NCI-H1417 (cell line): ENCODE measurements around the gene ZBTB25.
A peak's percentile ranks its signal among the peaks of the same experiment; 100 is the strongest.

Experiments
- DNase-seq, 3 experiments: peaks; one replicate each; lab custom pipeline; 2025; lab: John Stamatoyannopoulos, UW

ZBTB25 gene

DNA sequence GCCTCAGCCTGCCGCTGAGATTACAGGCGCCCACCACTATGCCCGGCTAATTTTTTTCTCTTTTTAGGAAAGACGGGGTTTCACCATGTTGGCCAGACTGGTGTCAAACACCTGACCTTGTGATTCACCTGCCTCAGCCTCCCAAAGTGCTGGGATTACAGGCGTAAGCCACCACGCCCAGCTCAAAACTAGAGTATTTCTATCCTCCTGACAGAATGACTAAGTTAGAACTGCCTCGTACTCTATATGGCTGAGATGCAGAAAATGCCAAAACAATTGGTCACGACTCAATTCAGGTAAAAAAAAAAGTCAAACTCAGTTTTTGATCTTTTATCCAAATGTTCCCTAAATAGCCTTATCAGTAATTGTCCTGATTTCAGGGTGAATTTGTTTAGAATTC, 27.2 kb downstream of the ZBTB25 start:
- DNase-seq, result no peak

DNA sequence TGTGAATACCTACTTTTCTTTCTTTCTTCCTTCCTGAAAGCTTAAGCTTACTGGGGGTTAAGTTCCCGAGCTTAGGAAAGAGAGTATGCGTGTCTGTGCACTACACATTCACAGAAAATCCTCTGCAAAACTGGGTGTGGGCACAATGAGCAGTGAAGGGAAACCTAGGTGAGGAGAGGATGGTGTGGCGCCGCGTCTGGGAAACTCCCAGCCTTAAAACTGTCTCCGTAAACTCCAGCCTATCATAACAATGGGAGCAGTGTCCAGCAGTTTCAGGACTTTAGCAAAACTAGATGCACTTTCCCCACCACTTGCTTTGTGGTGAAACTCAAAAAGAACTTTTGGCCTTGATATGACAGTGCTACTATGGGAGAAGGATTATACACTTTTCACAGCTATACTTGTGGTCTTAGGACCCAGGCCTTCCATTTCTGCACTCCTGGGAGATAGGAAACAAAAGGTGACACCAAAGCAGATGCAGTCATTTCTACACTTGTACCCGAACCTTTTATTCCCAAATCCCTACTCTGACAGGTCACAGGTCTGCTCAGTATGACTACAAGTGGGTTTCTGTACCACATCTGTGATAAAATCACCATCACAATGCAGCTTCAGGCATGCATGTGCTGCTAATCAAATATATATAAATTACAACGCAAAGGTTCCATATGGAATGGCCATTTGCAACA, 27.9 kb downstream of the ZBTB25 start:
- no peak for DNase-seq

DNA sequence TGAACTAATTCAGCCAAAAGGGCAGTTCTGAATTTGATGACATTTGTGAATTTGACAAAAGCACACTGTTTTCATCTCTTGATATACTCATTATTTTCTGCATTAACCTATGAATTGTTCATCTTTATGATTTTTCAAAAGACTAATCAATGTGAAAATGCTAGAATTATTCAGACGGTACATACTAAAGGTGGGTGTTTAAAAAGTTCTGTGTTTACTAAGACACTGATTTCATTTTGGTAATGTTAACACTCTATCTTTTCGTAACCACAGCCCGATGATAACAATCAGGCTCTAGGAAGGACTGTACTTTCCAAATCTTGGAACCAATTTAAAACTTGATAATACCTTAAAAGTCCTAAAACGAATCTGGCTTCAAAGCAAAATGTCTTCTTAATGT, 28.9 kb downstream of the ZBTB25 start:
- no peak for DNase-seq

DNA sequence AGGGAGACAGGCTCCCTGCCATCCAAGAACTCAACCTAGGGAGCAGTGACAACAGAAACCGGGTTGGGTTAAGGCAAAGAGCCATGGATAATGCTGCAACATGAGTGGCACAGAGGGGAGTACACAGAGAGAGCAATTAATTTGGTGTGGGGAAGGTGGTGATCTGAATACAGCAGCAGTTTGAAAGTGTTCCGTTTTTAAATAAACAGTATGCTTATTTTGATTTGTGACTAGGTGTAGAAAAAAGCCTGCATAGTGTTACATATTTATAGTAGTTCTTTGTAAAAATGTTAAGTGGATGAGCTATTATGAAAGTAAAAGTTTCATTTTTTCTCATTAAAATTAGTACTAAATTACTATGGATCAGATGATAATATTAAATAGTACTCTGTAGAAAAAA, 29.6 kb downstream of the ZBTB25 start:
- DNase-seq, result peak in 1 of 3 experiments; percentile 50

DNA sequence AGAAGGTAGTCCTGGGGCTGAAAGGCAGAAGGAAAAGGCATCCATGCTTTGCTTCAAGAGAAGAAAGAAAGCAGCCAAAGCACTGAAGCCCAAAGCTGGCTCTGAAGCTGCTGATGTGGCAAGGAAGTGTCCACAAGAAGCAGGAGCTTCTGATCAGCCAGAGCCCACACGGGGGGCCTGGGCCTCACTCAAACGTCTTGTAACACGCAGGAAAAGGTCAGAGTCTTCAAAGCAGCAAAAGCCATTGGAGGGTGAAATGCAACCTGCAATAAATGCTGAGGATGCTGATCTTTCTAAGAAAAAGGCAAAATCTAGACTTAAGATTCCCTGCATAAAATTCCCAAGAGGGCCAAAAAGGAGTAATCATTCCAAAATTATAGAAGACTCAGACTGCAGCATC, 35.2 kb downstream of the ZBTB25 start:
- no peak for DNase-seq

DNA sequence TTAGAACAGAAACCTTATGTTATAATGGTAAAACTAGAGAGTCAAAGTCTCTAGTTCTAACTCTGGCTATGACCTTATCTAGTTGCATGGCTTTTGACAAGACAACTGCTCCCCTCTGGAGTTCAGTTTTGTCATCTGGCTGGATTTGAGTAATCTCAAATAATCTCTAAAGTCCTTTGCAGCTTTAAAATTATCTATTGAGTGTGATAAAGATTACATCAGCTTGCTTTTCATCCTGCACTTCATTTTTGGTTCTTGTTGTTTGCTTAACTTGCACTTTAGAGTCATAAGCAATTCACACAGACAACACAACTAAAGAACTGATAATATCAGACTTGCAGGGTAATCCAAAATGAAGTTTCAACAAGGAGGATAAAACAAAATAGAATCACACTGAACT, 36.1 kb downstream of the ZBTB25 start:
- no peak for DNase-seq

DNA sequence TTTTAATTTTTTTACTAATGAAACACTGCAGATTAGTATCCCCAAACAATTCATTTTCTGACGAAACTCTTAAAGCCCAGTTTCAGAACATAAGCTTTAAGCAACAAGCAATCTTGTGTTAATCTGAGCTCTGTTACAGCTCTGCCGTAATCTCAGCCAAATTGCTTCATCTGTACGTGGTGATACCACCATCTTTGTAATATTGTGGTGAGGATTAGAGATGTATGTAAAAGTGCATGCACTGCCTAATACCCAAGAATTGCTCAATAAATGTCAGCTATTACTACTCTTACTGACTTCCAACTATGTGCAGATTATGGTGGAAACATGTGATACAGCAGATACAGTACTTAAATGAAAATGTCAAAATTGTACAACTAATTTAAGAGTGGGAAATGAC, 36.5 kb downstream of the ZBTB25 start:
- DNase-seq, result no peak

DNA sequence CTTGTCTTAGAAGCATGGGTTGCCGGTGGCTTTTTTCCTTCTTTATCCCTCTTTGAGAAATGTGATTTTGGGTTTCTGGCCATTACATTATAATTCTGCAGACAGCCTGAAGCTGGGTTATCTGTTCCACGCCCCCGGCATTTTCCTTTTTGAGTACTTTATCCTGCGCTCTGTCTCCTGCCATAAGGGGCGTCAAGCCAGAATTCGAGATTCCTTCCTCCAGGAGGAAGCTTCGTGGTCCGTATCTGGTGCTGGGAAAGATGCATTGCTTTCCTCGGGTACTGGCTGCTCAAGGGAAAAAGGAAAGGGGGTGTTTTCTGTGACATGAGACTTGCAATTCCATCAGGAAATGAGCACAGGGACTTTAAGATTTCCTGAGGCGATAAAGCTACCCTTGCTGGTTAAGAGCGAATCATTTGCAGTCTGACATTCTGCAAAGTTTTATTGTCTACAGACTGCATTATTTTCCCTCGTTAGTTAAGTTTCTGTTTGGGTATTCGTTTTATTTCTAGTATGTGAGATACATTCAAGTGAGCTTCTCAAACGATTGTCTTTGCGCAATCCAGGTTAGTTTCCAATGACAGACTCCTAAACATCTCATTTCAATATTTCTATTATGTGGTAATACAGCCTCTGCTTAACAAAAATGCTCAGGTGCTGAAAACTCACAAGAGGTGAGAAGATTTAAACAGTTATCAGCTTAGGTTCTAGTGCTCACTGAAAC, 37.6 kb downstream of the ZBTB25 start:
- peak; percentile 27 to 68 (median 67) for DNase-seq

DNA sequence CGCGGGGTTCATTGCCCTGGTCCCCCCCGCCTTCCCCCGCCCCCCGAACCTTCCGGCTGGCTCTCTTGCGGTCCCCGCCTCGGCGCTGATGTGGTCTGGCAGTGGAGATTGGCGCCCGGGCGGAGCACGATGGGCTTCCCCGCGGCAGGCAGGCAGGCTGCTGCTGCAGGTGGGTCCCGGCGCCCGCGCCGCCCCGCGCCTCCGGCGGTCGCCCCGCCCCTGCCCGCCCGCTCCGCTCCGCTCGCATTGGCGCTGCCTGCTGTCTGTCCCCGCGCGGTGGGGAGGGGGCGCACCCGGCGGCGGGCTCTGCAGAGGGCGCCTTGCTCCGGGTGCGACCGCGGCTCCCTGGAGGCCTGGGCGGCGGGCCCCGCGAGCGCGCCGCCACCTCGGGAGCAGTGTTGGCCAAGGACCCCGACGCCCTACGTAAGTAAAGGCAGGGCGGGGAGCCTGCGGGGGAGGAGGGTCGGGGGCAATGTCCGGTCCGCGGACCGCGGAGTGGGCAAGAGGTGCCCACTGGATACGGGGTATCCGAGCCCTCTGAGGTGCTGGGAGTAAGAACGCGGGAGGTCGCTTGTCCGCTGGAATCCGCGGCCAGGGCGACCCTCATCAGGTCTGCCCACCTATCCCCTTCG, 38.3 kb downstream of the ZBTB25 start, which contains the start of gene AKAP5:
TSS of gene AKAP5 (plus strand) at position 309 of the 632 bp plus-strand sequence. CDS start 2,896 bp downstream, outside the sequence.
- DNase-seq, result peak; percentile 79 to 88 (median 81)

DNA sequence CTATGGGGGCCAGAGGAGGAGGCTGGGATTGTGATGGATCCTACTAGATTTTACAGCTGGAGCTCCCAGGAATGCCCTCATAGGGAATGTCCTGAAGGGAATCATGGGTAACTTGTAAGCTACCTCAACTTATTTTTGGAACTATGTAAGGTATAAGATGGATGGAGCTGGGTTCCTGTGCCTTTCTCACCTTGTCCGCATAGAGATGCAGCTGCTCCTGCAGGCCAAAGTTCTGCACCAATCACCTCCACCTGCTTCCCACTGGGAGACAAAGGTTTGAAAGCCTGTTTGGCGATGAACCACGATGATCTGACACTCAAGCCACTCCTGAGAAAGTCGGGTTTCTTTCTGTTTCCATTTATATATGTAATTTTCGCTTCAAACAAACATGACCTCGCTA, 39.0 kb downstream of the ZBTB25 start:
- peak; percentile 45 to 75 (median 46) for DNase-seq

DNA sequence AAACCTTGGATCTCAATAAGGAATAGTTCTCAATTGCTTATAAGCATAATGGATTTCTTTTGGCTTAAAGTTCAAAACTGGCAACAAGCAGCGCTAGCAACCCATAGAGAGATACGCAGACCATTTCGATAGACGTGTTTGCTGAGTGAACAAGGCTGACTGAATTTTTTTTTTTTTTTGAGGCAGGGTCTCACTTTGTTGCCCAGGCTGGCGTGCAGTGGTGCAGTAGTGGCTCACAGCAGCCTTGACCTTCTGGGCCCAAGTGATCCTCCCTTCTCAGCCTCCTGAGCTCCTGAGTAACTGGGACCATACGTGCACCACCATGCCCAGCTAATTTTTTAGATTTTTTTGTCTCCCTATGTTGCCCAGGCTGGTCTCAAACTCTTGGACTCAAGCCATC, 39.8 kb downstream of the ZBTB25 start:
- DNase-seq, result no peak

DNA sequence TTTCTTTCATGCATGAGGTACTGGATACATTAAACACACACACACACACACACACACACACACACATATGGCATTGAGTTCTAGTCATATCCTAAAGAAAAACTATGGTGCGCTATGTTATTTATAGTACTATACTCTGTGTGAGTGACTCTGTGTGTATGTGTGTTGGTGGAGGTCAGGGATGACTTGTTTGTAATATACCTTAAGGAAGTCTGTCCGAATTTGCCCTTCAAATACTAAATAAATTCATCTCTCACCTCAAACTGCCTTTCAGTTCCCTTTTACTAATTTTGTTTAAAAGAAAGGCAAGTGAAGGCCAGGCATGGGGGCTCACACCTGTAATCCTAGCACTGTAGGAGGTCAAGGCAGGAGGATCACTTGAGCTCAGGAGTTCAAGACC, 40.4 kb downstream of the ZBTB25 start:
- DNase-seq, result no peak

DNA sequence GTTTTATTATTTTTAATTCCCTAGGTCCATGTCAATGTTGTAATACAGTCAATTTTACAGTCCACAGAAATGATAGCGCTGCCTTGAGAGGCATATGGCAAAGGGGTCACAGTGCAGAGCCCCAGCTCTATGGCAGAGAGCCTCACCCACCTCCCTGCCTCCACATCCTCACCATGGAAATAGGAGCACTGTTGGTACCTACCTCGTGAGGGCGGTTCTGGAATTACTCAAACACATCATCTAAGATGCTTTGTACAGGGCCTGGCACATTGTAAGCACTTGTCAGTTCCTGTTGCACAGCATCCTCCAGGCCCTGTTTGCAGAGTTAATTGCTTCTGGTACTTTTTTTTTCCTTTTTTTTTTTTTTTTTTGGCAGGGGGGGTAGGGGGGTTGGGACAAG, 42.4 kb downstream of the ZBTB25 start:
- no peak for DNase-seq

DNA sequence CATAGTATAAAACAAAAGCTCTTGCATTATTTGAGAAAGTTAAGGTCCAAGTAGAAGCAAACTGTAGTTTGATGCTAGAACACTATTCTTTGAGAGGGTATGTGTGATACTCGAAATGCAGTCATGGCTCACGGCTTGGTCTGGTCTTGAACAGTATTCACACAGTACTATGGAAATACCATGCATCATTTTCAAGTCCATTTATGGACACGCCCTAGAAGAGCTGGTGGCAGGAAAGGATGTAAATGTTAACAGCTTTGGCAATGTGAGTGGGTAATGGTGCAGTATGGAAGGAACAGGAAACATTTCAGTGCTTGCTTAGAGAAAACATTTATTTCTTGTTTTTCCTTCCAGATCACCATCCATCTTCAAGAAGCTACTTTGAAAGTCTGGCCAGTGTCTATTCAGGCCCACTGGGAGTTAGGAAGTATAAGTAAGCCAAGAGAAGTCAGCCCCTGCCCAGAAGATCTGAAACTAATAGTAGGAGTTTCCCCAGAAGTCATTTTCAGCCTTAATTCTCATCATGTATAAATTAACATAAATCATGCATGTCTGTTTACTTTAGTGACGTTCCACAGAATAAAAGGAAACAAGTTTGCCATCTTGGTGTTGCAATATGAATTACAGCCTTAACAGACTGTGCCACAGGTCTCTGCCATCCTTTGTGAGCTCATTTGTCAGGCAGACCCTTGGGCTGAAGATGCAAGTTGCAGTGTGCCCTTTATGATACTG, 44.1 kb downstream of the ZBTB25 start:
- no peak for DNase-seq

DNA sequence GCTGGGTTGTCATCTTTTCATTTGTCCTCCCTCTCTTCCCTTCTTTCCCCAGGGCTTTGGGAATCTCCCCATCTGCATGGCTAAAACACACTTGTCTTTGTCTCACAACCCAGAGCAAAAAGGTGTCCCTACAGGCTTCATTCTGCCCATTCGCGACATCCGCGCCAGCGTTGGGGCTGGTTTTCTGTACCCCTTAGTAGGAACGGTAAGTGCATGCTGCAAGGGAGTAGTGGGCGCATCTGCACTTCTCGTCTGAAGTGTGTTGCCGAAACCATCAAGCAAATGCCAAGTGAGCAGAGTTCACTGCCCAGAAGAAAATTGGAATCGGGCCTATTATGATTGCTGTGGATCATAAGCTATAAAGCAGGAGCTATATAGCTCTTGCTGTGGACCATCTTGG, 49.0 kb downstream of the ZBTB25 start:
- no peak for DNase-seq

DNA sequence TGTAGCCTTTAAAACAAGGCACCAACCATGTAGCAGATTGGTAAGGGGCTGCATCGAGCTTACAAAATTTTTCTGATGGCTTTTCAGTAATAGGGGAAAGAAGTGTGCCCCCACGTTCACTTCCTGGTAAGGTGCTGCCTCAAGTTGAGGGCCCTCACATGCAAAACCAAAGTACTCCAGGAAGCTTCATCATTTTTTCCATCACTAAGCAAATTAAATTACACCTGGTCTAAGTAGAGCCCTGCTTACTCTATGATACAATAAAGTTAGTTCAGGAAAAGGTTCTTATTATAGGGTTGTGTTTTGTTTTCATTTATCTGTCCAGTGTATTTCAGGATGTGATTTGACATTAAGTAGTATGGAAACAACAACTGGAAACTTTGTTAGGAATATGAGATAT, 53.4 kb downstream of the ZBTB25 start:
- DNase-seq, result no peak

DNA sequence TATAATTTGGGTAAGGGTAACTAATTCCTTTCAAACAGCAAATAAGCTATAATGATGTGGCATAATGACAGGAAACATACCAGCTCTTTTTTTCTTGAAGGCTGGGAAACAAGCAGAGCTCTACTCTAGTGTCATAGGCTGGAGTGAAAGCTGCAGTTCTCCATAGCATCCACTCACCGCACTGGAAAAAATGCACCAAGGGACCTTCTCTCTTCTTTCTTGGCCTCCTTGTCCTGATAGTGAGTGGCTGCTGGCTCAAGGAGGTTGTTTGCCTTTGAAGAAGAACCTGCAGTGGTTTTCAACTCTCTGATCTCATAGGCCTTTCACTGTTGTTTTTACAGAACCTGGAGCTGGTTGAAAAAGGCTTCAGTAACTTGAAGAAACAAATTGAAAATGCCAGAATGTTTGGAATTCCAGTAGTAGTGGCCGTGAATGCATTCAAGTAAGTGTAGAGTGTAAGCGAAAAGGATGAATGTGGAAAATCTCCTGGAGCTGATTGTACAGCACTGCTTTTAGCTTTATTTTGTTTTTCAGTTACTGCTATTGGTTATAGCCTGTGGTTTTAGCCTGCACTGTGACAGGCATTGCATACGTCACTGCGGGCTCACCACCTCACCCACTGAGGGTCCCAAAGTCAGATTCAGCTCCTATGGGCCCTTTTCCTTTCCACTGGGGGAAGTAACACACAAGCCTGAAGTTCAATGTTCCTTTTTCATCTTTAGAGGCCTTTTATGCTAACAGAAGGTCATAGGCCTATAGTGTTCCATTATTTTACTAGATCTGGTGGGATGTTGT, 55.6 kb downstream of the ZBTB25 start:
- no peak for DNase-seq

DNA sequence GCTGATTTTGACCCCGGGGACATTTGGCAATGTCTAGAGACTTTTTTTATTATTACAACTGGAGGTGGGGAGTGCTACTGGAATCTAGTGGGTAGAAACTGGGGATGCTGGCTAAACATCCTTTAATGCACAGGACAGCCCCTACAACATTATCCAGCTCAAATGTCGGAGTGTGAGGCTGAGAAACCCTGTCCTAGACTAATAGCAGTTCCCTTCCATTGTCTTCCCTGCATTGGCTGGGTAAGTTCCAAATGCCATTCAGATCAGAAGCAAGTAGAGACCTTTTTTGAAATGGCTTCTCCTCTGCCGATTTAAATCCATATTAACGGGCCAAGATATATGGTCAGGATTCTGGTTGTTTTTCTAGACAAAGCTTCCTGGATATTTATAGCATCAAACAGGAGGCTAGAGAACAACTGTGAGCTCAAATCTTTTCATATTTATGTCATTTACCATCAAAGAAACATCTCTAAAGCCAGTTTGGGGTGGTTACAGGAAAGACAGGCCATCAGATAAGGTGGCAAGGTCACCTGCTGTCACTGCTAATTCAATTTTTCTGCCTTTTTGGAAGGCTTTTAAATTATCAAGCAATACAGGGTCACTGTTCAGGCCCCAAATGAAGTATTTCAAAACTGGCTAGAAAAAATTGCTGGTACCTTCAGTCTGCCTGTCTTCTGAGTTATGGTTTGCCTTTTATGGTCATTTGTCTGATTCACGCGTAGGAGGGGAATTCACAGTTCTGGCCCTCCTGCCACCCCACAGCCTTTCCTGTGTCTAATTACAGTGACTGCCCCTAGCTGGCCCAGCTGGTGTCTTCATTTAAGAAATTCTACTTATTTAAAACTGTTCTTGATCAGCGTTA, 58.4 kb downstream of the ZBTB25 start:
- no peak for DNase-seq

DNA sequence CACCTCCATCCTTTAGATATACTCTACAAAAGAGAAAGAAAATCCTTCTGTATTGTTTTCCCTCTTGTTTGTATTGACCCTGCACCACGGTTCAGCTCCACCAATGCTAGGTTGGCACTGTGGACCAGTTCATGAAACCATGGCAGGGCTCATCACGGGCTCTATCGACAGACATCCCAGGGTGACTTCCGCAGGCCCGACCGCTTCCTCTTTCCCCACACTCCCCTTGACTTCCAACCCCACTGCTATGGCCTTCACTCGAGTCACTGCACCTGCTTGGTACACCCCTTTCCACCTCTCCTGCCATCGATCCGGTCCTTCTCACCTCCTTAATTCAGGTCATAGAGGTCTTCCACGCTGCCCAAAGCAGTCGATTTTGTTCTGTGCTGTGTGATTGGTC, 59.5 kb downstream of the ZBTB25 start:
- DNase-seq, result no peak

DNA sequence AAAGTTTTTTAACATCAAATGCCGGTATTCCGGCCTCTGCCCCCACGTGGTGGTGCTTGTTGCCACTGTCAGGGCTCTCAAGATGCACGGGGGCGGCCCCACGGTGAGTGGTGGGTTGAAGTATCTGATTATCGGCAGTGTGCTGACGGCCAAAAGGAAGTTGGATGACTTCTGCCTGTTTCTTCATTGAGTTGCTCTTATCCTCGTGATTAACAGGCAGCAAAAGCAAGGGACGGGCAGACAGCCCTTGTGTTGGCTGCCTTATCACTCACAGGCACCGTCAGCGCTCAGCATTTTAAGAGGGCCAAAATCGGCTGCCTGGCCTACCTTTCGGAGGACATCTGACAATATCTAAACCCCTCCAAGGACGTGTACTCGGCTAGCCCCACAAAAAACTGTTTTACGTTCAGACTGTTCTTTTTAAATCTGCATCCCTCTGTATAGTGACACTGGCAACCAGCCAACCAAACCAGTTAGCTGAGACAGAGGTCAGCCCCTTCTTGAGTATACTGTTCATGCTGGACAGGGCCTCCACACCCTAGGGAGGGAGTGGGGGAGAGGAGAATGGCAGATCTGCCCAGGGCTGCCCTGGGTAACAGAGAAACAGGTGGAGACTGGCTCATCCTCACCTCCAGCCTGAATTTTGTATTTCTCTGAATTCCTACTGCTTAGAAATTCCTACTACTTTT, 61.2 kb downstream of the ZBTB25 start:
- no peak for DNase-seq
